H9 (cell line): ENCODE results near the gene ADAM22. TPM values are rescaled to one million over a fixed set of nuclear protein-coding genes. Genes with fewer than 3 reads are reported as not detected.

Source experiments
- DNase-seq: peaks from one replicate; pipeline ENCODE4 v3.0.0-alpha.2; 2017
- H2AFZ ChIP-seq: one replicate; pipeline ENCODE4 v1.6.1; 2013; ENCODE audit warnings: mild to moderate bottlenecking, low read length, control low read depth, moderate library complexity
- H2AK5ac ChIP-seq: 2 replicates; pipeline ENCODE4 v1.6.1; 2013; ENCODE audit warnings: low read length, control low read depth, mixed read lengths; ENCODE audit not compliant: insufficient read length
- H2BK120ac ChIP-seq: one replicate; pipeline ENCODE4 v1.6.1; 2013; ENCODE audit warnings: low read depth, mild to moderate bottlenecking, low read length, control low read depth, inconsistent platforms; ENCODE audit not compliant: poor library complexity, severe bottlenecking
- H2BK12ac ChIP-seq: 2 replicates; pipeline ENCODE4 v1.6.1; 2013; ENCODE audit warnings: low read length, control low read depth, mixed read lengths, low read depth; ENCODE audit not compliant: insufficient read length
- H2BK15ac ChIP-seq: 2 replicates; pipeline ENCODE4 v1.6.1; 2013; ENCODE audit warnings: low read depth, low read length, control low read depth
- H2BK20ac ChIP-seq: one replicate; pipeline ENCODE4 v1.6.1; 2013; ENCODE audit warnings: low read depth, mild to moderate bottlenecking, low read length, control low read depth, inconsistent platforms; ENCODE audit not compliant: poor library complexity, severe bottlenecking
- H2BK5ac ChIP-seq: 2 replicates; pipeline ENCODE4 v1.6.1; 2013; ENCODE audit warnings: low read length, control low read depth, mixed read lengths; ENCODE audit not compliant: insufficient read length
- H3K14ac ChIP-seq: 2 replicates; pipeline ENCODE4 v1.6.1; 2013; ENCODE audit warnings: low read length, control low read depth; ENCODE audit not compliant: insufficient read depth
- H3K18ac ChIP-seq: 2 replicates; pipeline ENCODE4 v1.6.1; 2013; ENCODE audit warnings: low read depth, mild to moderate bottlenecking, mixed read lengths, low read length, control low read depth; ENCODE audit not compliant: insufficient read length
- H3K23ac ChIP-seq: 2 replicates; pipeline ENCODE4 v1.6.1; 2013; ENCODE audit warnings: low read length, control low read depth, mixed read lengths, low read depth; ENCODE audit not compliant: insufficient read length
- H3K23me2 ChIP-seq: 2 replicates; pipeline ENCODE4 v1.6.1; 2013; ENCODE audit warnings: low read depth, mild to moderate bottlenecking, mixed read lengths, low read length, control low read depth; ENCODE audit not compliant: insufficient read length, poor library complexity, severe bottlenecking
- H3K27ac ChIP-seq: 2 replicates; pipeline ENCODE4 v1.5.1; 2013; ENCODE audit warnings: low read length, control low read depth, mixed read lengths, low read depth; ENCODE audit not compliant: insufficient read length
- H3K27me3 ChIP-seq: 2 replicates; pipeline ENCODE4 v1.6.1; 2013; ENCODE audit warnings: low read length, control low read depth, inconsistent platforms; ENCODE audit not compliant: insufficient read depth
- H3K4ac ChIP-seq: 2 replicates; pipeline ENCODE4 v1.6.1; 2013; ENCODE audit warnings: low read depth, mild to moderate bottlenecking, control low read depth, inconsistent platforms, low read length, moderate library complexity
- H3K4me1 ChIP-seq: 2 replicates; pipeline ENCODE4 v1.6.1; 2013; ENCODE audit warnings: low read length, control low read depth, inconsistent platforms; ENCODE audit not compliant: insufficient read depth
- H3K4me2 ChIP-seq: 2 replicates; pipeline ENCODE4 v1.6.1; 2013; ENCODE audit warnings: low read length, control low read depth, mixed read lengths; ENCODE audit not compliant: insufficient read length, insufficient read depth
- H3K56ac ChIP-seq: 2 replicates; pipeline ENCODE4 v1.6.1; 2013; ENCODE audit warnings: low read depth, mild to moderate bottlenecking, mixed read lengths, low read length, control low read depth; ENCODE audit not compliant: insufficient read length
- H3K79me1 ChIP-seq: 2 replicates; pipeline ENCODE4 v1.6.1; 2013; ENCODE audit warnings: low read depth, mild to moderate bottlenecking, moderate library complexity, low read length, control low read depth, inconsistent platforms; ENCODE audit not compliant: insufficient read depth, poor library complexity, severe bottlenecking
- H3K79me2 ChIP-seq: 2 replicates; pipeline ENCODE4 v1.6.1; 2013; ENCODE audit warnings: low read length, control low read depth, inconsistent platforms; ENCODE audit not compliant: insufficient read depth
- H3K9ac ChIP-seq: 2 replicates; pipeline ENCODE4 v1.6.1; 2013; ENCODE audit warnings: low read length, control low read depth, mixed read lengths; ENCODE audit not compliant: insufficient read length; ENCODE audit errors: extremely low read depth
- H3K9me3 ChIP-seq: one replicate; pipeline ENCODE4 v1.6.1; 2013; ENCODE audit warnings: low read depth, low read length, inconsistent platforms; ENCODE audit not compliant: control insufficient read depth
- H3T11ph ChIP-seq: one replicate; pipeline ENCODE4 v1.6.1; 2013; ENCODE audit warnings: mild to moderate bottlenecking, low read length, control low read depth, inconsistent platforms
- H4K20me1 ChIP-seq: one replicate; pipeline ENCODE4 v1.6.1; 2013; ENCODE audit not compliant: control insufficient read depth, insufficient read length, insufficient read depth
- H4K5ac ChIP-seq: 2 replicates; pipeline ENCODE4 v1.6.1; 2013; ENCODE audit warnings: low read depth, mild to moderate bottlenecking, mixed read lengths, low read length, control low read depth; ENCODE audit not compliant: insufficient read length
- H4K8ac ChIP-seq: replicated peaks from 2 replicates; pipeline ENCODE4 v1.6.1; 2013; ENCODE audit warnings: low read length, control low read depth, mixed read lengths, low read depth; ENCODE audit not compliant: insufficient read length
- H4K91ac ChIP-seq: 2 replicates; pipeline ENCODE4 v1.6.1; 2013; ENCODE audit warnings: low read depth, mild to moderate bottlenecking, moderate library complexity, mixed read lengths, low read length, control low read depth; ENCODE audit not compliant: insufficient read length
- H3K27ac Mint-ChIP-seq, 3 experiments: 2 replicates in 2 of 3; 3 replicates in 1 of 3; pipeline ENCODE4 v1.8.0; 2020 to 2021; ENCODE audit warnings: mixed read lengths in 3 of 3, mild to moderate bottlenecking in 1 of 3, moderate library complexity in 1 of 3
- H3K27me3 Mint-ChIP-seq: 2 replicates; pipeline ENCODE4 v1.8.0; 2021; ENCODE audit warnings: low read depth, mild to moderate bottlenecking, moderate library complexity, mixed read lengths
- H3K36me3 Mint-ChIP-seq, 3 experiments: 2 replicates in 2 of 3; 3 replicates in 1 of 3; pipeline ENCODE4 v1.8.0; 2020 to 2021; ENCODE audit warnings: low read depth in 3 of 3, mixed read lengths in 3 of 3; ENCODE audit not compliant: insufficient read depth in 1 of 3
- H3K4me1 Mint-ChIP-seq, 2 experiments: 2 replicates each; pipeline ENCODE4 v1.8.0; 2020; ENCODE audit warnings: mixed read lengths in 2 of 2
- H3K4me3 Mint-ChIP-seq, 2 experiments: 2 replicates in 1 of 2; 3 replicates in 1 of 2; pipeline ENCODE4 v1.8.0; 2020 to 2021; ENCODE audit warnings: mild to moderate bottlenecking in 2 of 2, mixed read lengths in 2 of 2, moderate library complexity in 1 of 2
- H3K9me3 Mint-ChIP-seq, 2 experiments: 2 replicates in 1 of 2; 3 replicates in 1 of 2; pipeline ENCODE4 v1.8.0; 2020; ENCODE audit warnings: mild to moderate bottlenecking in 2 of 2, mixed read lengths in 2 of 2, moderate library complexity in 1 of 2
- total RNA-seq: library from RNA; stranded (reverse); gene quantifications from 2 replicates; pipeline ENCODE4 v1.2.1, GENCODE V29; 2021
- TF ChIP-seq, protein P1 (sequence below): fragments of 200-600 bp; sonication (generic); conservative IDR thresholded peaks from 3 replicates; pipeline ENCODE4 v1.8.0; 2021; ENCODE audit warnings: antibody characterized with exemption, mild to moderate bottlenecking

Gene ADAM22
- total RNA-seq, 1 experiment from 2014 or later, result 8.7 TPM

DNA sequence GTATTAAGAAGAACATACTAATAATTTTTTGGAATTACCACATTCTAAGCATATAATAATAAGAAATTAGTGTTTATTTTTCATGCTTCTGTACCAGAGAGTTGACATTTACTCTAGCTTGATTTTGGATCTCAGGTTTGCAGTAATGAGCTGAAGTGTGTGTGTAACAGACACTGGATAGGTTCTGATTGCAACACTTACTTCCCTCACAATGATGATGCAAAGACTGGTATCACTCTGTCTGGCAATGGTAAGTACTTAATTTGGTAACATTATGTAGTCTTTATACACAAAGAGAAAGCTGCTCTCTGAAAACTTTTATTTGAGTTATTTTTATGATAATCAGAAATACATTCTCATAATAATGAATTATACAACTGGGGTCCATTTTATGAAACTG lies 231.6 kb downstream of the ADAM22 start:
- H3K27me3 Mint-ChIP-seq, result no peaks in the 10 kb centered on the region
- Histone ChIP-seq H3K9me3 (no peaks in the 10 kb centered on the region), H3K14ac (no peak overlapping the region), H2BK15ac (no peak overlapping the region), H3T11ph (no peak overlapping the region), H3K4ac (no peak overlapping the region), H2BK20ac (no peak overlapping the region), H3K4me2 (no peak overlapping the region), H3K23me2 (no peaks in the 10 kb centered on the region), H2AFZ (no peak overlapping the region), H3K23ac (no peak overlapping the region), H2BK12ac (no peak overlapping the region), H3K56ac (no peak overlapping the region), H3K79me1 (no peaks in the 10 kb centered on the region), H2BK120ac (no peak overlapping the region), H3K27me3 (no peaks in the 10 kb centered on the region), H4K8ac (no peak overlapping the region), H3K79me2 (no peaks in the 10 kb centered on the region), H3K4me1 (no peaks in the 10 kb centered on the region), H4K91ac (no peak overlapping the region), H2BK5ac (no peak overlapping the region), H2AK5ac (no peak overlapping the region), H4K5ac (no peak overlapping the region), H3K27ac (no peak overlapping the region), H3K18ac (no peak overlapping the region), H4K20me1 (no peaks in the 10 kb centered on the region), H3K9ac (no peak overlapping the region)
- TF ChIP-seq, protein P1, sequence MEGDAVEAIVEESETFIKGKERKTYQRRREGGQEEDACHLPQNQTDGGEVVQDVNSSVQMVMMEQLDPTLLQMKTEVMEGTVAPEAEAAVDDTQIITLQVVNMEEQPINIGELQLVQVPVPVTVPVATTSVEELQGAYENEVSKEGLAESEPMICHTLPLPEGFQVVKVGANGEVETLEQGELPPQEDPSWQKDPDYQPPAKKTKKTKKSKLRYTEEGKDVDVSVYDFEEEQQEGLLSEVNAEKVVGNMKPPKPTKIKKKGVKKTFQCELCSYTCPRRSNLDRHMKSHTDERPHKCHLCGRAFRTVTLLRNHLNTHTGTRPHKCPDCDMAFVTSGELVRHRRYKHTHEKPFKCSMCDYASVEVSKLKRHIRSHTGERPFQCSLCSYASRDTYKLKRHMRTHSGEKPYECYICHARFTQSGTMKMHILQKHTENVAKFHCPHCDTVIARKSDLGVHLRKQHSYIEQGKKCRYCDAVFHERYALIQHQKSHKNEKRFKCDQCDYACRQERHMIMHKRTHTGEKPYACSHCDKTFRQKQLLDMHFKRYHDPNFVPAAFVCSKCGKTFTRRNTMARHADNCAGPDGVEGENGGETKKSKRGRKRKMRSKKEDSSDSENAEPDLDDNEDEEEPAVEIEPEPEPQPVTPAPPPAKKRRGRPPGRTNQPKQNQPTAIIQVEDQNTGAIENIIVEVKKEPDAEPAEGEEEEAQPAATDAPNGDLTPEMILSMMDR, result no peak
- no peak overlapping the region for H3K27ac Mint-ChIP-seq
- DNase-seq, result no peak
- peaks cover 2 to 7% of the 10 kb centered on the region in 2 experiments; a peak in 3 of 5 replicates for H3K9me3 Mint-ChIP-seq
- no peak overlapping the region for H3K4me3 Mint-ChIP-seq
- no peaks in the 10 kb centered on the region for H3K4me1 Mint-ChIP-seq
- H3K36me3 Mint-ChIP-seq, result peaks cover under 1 to 13% (median 2%) of the 10 kb centered on the region in 3 experiments; a peak in 4 of 7 replicates
